GM19043 (cell line): ENCODE results near the gene IQSEC2.

Source experiments
- ATAC-seq: cut with Tn5 transposase; IDR thresholded peaks from one replicate; pipeline ENCODE4 v1.9.1; 2021; ENCODE audit warnings: low read depth; ENCODE audit not compliant: unreplicated experiment

Gene IQSEC2

DNA sequence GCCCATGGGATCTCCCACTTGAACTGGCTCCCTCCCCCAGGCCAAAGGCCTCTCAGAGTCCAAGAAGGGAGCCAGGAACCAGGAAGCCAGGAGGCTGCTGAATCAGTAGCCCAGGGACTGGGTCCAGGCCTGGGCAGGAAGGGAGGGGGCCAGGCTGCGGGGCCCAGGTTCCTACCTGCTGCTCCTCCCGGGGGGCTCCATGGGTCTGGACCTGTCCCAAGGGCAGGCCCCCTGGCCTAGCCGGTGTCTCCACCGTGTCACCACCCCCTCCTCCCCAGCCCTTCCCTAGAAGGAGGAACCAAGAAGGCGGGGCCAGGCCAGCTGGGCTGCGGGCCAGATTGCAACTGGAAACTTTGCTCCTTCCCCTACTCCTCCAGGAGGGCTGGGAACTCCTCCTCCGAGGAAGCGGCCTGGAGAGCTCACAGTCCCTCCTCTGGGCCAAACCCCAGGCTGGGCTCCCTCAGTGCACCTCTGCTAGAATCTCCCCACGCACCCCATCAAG is at the start of gene IQSEC2:
Gene IQSEC2, minus strand, starts transcription at position 264 of the 502 bp plus-strand sequence.
- ATAC-seq = no peak

DNA sequence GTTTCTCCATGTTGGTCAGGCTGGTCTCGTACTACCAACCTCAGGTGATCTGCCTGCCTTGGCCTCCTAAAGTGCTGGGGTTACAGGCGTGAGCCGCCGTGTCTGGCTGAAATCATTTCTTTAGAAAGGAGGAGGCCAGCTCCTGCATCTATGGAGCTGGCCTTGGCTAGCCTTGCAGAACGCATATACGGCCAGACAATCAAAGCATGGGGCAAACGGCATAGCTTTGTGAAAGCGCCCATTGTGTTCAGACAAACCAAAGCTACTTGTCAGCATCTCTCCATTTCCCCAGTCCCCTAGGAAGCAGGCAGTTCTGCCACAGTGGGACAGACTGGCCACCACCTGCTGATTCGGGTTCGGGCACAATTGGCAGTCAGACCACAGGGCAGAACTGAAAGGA is 48.9 kb upstream of the IQSEC2 start:
- ATAC-seq = no peak

DNA sequence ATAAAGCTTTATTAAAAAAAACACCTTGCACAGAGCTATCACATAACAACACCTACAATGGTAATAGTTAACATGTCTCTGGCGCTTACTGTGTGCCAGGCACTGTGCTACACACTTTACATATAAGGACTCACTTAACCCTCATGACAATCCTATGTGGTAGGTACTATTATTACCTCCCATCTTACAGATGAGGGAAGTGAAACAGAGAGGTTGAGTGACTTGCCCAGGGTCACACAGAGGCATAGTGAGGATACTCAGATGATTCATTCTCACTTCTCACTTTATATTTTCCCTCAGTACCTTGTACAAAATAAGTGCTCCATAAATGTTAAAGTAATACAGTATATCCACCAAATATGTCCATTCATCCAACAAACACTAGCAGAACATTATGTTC is 43.4 kb upstream of the IQSEC2 start:
- ATAC-seq = no peak

DNA sequence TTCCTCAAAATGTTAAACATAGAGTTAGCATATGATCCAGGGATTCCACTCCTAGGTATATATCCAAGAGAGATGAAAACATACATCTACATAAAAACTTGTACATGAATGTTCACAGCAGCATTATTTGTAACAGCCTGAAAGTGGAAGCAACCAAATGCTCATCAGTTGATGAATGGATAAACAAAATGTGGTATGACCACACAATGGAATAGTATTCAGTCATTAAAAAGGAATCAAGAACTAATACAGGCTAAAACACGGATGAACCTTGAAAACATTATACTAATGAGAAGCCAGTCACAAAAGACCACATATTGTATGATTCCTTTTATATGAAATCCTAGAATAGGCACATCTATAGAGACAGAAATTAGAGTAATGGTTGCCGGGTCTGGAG is 42.7 kb upstream of the IQSEC2 start:
- ATAC-seq = no peak

DNA sequence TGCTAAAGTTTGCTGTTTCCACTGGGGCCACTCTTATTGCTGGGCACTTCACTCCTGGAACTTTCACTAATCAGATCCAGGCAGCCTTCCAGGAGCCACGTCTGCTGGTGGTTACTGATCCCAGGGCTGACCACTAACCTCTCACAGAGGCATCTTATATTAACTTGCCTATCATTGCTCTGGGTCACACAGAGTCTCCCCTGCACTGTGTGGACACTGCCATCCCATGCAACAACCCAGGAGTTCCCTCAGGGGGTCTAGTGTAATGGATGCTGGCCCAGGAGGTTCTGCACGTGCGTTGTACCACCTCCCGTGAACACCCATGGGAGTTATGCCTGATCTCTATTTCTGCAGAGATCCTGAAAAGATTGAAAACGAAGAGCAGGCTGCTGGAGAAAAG is 41.8 kb upstream of the IQSEC2 start:
- ATAC-seq = no peak

DNA sequence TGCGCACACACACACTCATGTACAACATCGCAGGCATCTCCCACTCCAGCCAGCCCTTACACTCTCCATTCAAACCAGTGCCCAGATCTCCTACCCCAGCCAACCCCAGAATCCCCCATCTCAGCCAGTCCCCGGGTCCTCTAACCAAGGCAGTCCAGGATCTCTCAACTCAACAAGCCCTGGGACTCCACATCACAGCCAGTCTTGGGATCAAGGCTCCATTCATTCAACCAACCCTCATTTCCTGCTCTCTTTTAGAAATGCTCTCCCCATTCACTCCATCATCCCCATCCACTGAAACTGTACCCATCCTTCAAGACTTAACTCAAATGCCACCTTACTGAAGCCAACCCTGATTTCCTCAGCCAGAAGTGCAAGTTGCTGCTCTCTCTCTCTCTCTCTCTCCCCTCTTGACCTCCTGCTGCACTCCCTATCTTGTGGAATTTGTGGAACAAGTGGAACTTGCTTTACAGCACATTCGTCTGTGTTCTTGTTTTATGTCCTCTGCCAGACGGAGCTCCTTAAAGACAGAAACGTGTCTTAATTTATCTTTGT is 40.6 kb upstream of the IQSEC2 start:
- ATAC-seq = no peak

DNA sequence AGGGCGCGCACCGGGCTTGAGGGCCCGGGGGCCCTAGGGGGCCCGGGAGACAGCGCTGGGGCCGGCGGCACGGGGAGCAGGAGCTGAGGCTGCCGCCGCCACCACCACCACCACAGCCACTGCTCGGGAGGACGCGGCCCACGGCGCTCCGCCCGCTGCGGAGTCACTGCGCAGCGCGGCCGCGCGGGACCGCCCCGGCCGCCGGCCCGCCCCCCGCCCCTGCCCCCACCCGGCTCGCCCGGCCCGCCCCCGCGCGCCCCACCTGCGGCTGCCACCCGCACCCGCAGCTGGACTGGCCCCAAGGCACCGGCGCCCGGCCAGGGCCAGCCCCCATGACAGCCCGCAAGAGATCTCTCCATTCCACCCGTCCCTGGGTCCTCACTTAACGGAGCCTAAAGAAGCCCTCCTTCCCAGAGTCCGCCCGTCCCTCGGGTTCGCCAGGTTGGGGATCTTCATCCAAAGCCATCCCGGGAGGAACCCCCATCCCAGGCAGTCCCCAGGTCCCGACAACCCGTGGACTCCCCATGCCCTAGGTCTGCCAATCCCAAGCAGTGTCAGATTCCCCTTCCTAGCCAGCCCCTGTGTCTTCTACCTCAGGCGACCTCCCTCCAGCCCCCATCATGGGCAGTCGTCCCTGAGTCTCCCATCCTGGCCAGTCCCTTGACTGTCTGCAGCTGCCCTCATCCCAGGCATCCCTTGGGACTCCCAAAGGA is 40.0 kb upstream of the IQSEC2 start:
- no peak for ATAC-seq

DNA sequence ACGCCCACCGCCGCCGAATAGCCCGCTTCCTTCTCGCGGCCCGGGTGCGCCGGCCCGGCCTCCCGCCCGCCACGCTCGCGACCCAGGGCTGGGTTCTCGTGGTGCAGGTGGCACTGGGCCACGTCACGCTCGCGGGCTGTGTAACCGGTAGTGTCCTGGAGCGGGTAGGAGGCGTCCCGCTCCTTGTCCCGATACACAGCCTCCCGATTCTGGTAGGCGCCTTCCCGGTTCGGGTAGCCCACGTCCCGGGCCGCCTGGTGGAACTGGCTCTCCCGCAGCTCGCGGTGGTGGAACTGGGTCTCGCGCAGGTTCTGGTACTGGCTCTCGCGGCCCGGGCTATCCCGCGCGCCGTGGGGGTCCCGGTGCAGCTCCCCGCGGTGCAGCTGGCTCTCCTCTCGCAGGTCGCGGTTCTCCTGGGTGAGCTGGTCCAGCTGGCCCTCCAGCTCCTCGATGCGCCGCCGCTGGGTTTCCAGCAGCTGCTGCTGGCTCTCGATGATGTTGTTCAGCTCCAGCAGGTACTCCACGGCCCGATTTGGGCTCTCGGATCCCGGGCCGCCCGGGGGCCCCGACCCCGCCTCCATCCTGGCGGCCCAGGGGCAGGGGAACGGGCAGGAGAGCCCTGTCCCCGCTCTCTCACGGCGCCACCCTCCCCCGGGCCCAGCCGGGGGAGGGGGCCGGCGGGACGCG is 39.3 kb upstream of the IQSEC2 start:
- no peak for ATAC-seq

DNA sequence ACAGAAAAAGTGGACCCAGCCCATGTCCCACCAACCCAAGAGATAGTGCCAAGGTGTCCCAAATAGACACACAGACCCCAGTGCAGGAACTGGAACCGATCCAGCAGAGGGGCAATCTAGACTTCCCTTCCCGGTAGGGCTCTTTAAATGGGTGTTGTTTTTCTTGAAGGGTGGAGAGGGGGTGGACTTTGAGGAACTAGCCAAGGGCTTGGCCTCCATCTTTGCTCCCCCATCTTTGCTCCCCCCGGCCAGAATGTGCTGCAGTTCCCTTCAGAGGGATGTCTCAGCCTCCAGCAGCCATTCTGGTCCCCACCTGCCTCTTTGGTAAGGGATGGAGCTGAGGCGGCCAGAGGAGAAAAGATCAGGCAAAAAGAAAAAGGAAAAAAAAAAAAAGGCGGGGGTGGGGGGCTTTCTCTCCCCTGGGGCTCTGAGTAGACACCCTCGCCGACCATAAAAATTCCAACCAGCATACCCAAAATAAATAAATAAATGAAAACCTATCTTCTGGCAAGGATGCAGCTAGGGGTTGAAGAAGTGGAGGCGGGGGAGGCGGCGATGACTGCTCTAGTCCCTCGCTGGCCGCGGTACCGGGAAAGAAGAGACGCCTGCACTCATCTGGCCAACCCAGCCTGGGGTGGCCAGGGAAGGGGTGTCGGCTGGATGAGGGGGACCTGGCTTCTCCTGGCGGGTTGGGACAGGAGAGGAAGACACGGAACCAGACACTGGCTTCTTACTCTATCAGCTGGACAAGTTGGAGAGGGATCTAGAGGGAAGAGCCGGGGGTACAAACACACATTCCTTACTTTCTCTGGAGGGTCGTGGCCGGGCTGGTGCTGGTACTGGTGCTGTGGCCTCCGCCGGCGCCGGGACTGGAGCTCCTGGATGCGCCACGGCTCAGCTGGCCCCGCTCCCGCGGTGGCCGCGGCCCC is 38.5 kb upstream of the IQSEC2 start:
- no peak for ATAC-seq

DNA sequence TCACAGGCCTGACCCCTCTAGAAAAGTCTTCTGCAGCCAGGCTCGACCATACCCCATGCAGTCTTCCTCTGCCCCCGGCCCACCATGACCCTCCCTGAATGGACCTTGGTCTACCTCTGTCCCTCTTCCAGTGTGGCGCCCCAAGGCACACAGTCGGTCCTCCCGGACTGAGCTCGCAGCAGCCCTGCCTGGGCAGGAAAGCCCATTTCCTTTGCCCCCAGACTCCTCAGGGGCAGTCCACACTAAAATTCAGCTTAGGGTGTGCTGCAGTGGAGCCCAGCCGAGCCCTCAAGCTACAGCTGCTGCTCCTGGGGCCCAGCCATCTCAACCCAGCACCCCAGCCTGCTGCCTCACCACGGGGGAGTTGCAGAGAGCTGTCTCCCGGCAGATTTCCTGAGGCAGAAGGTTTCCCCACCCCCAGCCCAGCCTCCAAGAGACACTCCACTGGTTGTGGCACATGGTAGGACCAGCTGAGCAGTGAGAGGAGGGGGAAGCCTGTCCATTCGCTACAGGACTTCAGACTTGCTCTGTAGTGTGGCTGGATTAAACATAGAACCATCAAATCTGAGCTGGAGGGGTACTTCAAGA is 37.5 kb upstream of the IQSEC2 start:
- ATAC-seq = no peak

DNA sequence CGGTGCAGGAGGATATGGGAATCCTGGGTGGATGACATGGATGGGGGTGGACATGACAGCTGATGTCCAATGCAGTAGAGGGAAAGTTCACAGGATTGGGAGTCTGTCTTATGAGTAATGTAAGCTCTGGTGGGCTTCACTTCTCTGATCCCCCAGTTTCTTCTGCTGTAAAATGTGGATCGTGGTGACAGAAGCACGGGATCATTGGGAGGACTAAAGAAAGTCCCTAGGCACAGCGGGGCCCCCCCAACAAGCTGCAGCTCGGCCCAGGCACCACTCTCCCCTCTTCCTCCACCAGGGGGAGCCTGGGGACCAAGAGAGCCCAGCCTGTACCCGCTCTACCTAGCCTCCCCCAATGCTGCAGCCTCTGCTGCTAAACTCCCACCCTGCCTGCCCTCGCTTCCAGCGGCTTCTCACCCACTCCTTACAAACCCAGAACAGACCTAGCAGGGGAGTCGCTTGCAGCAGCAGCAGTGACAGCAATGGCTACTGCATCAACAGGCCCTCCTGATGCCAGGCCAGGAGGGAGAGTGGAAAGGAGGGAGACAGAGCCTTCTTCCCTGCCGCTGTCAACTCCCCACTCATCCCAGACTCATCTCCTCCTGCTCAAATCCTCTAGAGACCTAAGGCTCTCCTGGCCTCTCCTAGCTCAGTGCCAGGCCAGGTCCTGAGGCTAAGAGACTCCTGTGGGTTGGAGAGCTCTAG is 36.1 kb upstream of the IQSEC2 start:
- no peak for ATAC-seq

DNA sequence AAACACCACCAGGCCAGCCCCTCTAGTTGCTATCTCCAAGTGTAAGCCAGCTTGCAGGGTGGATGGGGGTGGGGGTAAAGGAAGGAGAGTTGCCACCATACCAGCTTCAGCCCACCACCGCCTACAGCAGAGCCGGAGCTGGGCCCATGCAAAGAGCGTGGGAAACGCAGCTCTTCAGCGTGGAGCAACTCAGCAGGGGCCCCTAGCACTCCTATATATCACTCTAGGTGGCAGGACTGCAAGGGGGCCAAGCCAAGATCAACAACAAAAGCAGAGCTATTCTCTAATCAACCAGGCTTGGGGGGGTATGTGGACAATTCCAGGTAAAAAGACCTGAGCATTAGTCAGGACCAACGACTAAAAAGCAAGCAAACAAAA is 35.5 kb upstream of the IQSEC2 start:
- no peak for ATAC-seq

DNA sequence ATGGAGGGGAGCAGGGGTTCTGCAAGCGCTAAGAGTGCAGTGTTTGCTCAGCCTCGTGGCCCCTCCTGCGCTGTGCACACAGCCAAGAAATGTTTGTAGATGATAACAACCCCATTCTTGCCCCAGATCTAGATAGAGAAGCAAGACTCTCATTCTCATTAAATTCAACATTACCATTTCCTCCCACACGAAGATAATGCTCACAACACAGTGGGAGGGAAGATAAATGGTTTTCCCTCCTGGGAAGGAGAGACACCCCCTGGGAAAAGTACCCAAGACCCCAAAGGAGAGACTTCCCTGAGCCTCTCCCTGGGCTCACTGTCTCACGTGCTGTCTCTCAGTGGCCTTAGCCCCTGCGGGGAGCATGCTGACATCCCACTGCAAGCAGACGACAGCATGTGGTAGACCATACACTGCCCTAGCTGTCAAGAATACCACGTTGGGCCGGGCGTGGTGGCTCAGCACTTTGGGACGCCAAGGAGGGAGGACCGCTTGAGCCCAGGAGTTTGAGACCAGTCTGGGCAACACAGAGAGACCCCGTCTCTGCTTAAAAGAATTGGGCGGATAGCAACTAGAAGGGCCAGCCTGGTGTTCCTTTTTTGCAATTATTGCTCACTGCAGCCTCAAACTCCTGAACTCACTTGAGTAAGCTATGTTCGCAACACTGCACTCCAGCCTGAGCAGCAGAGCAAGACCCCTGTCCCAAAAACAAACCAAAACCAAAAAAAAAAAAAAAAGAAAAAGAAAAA is 34.9 kb upstream of the IQSEC2 start:
- no peak for ATAC-seq

DNA sequence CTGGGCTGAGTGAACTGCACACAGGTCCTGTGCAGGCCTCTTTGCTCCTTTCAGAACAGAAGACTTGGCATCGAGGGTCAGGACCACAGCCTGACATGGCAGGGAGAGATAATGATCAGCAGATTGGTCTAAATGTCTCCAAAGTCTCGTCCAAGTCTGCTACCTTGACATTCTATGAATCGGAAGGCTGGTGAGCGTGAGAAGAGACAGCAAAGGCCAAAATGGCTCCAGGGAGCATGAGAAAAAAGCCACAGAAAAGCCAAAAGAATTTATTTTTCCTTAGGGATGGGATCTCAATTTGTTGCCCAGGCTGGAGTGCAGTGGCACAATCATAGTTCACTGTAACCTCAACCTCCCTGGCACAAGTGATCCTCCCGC is 32.3 kb upstream of the IQSEC2 start:
- no peak for ATAC-seq

DNA sequence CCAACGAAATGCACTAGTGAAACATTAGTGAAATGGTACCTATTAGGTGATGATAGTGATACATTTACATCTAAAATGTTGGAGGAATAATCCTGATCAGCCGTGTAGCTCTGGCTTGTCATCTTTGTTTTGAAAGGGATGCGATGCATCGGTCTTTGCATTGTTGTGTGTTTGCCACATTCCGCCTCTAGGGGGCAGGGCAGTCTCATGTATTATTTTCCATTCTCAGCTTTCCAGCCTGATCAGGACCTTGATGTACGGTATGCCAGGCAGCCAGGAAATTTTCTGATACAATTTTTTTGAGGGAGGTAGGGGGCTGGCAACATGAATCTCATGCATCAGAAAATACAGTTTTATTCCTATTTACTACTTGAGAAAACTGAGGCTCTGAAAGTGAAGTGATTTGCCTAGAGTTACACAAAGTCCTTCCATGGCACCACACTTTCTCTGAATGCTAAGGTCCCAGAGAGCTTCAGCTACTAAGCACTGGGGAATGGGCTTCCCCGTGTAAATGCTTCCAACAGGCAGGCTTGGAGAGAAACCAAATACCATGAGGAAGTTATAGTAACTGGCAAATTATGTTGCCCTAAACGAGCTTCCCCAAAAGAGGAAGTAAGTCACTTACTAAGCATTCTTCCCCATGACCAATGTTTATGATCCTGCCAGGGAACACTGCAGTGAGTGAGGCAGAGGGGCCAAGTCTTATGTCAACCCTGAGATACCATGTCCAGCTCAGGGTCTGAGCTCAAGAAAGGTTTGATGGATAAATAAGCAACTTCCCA is 31.8 kb upstream of the IQSEC2 start:
- no peak for ATAC-seq

DNA sequence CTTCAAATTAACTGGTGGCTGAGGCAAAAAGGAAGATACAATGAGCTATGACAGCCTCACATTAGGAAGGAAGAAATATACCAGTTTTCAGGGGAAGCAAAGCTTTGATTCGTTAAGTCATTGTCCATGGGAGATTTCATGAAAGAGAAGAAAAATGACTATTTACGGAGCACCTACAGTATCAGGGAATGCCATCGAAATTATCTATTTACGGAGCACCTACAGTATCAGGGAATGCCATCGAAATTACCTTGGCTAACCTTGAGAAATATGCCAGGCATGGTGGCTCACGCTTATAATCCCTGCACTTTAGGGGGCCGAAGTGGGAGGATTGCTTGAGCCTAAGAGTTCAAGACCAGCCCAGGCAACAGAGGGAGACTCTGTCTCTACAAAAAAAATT is 28.5 kb upstream of the IQSEC2 start:
- no peak for ATAC-seq

DNA sequence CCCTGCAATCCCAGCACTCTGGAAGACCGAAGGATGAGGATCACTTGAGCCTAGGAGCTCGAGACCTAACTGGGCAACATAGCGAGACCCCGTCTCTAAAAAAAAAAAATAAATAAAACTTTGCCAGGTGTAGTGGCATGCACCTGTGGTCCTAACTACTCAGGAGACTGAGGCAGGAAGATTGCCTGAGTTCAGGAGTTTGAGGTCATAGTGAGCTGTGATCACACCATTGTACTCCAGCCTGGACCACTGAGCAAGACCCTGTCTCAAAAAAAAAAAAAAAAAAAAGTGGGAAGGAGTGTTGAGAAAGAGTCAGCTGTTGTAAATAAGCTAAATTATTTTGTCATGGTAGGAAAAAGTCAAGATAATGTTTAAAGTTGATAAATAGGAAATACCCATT is 27.5 kb upstream of the IQSEC2 start:
- ATAC-seq = no peak
